Tibial artery (tissue), 4 donors: ENCODE measurements around the gene RANGRF.

Experiments used
- DNase-seq, 2 donors: peaks; one replicate each; pipeline ENCODE4 v3.0.0-alpha.2; 2019
- H3K27ac ChIP-seq, 2 donors: fragments of 200-600 bp; sonication (generic) in 1 of 2; 1 replicate in 1 of 2; 2 replicates in 1 of 2; pipeline ENCODE4 v1.5.1; 2018 to 2019; ENCODE audit warnings: mild to moderate bottlenecking in 1 of 2
- H3K27me3 ChIP-seq, 2 donors: fragments of 200-600 bp; sonication (generic) in 1 of 2; one replicate each; pipeline versions ENCODE4 v1.5.1 to v1.6.0; 2016 to 2019
- H3K36me3 ChIP-seq, 3 donors: fragments of 200-600 bp; sonication (generic) in 2 of 3; one replicate each; pipeline ENCODE4 v1.5.1; 2016 to 2019; ENCODE audit warnings: mild to moderate bottlenecking in 2 of 3
- H3K4me1 ChIP-seq, 4 donors: fragments of 200-600 bp; sonication (generic) in 2 of 4; 1 replicate in 3 of 4; 2 replicates in 1 of 4; pipeline ENCODE4 v1.5.1; 2016 to 2019
- H3K4me3 ChIP-seq, 2 donors: fragments of 200-600 bp; sonication (generic) in 1 of 2; 1 replicate in 1 of 2; 2 replicates in 1 of 2; pipeline ENCODE4 v1.5.1; 2018 to 2019; ENCODE audit warnings: mild to moderate bottlenecking in 2 of 2
- H3K9me3 ChIP-seq, 3 donors: fragments of 200-600 bp; sonication (generic) in 1 of 3; one replicate each; pipeline ENCODE4 v1.5.1; 2016 to 2019
- CTCF ChIP-seq, 2 experiments: fragments of 200-600 bp in 1 of 2; fragments of 450-650 bp in 1 of 2; IDR thresholded peaks; one replicate each; pipeline ENCODE4 v1.5.1; 2017 to 2019; ENCODE audit warnings: antibody characterized with exemption in 2 of 2, mild to moderate bottlenecking in 1 of 2, moderate library complexity in 1 of 2
- intact Hi-C: fragments of 100-400 bp; cut with DNase I; formaldehyde crosslinking; loops from one replicate; pipeline ENCODE4 v1.15.0; 2023; ENCODE audit warnings: low total_unique reads

Gene RANGRF

GRCh38 chr17:8285270-8286181 lies 2.9 kb upstream of the RANGRF start:
- Histone ChIP-seq H3K36me3 (no peaks in the 10 kb centered on the region), H3K27ac (no peak overlapping the region), H3K9me3 (no peaks in the 10 kb centered on the region), H3K27me3 (no peaks in the 10 kb centered on the region), H3K4me3 (no peak overlapping the region), H3K4me1 (peaks cover 0 to 20% (median 11%) of the 10 kb centered on the region in 4 donors)
- intact Hi-C loops = no loop called here
- TF ChIP-seq CTCF (IDR thresholded peaks at IDR 0.05) = no peak
- DNase-seq = no peak

GRCh38 chr17:8287651-8288335 lies 677 bp upstream of the RANGRF start:
- peak overlapping the region; percentile 60 to 78 for H3K4me3 ChIP-seq
- DNase-seq = no peak
- no peaks in the 10 kb centered on the region for H3K36me3 ChIP-seq
- H3K27ac ChIP-seq = peak overlapping the region; percentile 84 to 96
- H3K4me1 ChIP-seq = peaks cover 0 to 20% (median 11%) of the 10 kb centered on the region in 4 donors
- no peaks in the 10 kb centered on the region for H3K9me3 ChIP-seq
- no peaks in the 10 kb centered on the region for H3K27me3 ChIP-seq
- TF ChIP-seq CTCF (IDR thresholded peaks at IDR 0.05) = no peak
- intact Hi-C loops = no loop called here

GRCh38 chr17:8289103-8289397 lies 580 bp downstream of the RANGRF start:
- H3K36me3 ChIP-seq = no peaks in the 10 kb centered on the region
- peaks cover 0 to 20% (median 11%) of the 10 kb centered on the region in 4 donors for H3K4me1 ChIP-seq
- H3K27ac ChIP-seq = peak overlapping the region; percentile 84 to 96
- no peaks in the 10 kb centered on the region for H3K27me3 ChIP-seq
- peak overlapping the region; percentile 60 to 78 for H3K4me3 ChIP-seq
- intact Hi-C loops = no loop called here
- DNase-seq = peak in 1 of 2 donors; percentile 72
- no peak for TF ChIP-seq CTCF (IDR thresholded peaks at IDR 0.05)
- no peaks in the 10 kb centered on the region for H3K9me3 ChIP-seq

- intact Hi-C loops = loop anchor here (5.0 to 10.0 kb wide), 2 partner anchors 43 to 95 kb away; partner anchors contain the start of genes BORCS6, CTC1 and PFAS
- H3K36me3 ChIP-seq = no peaks in the 10 kb centered on the region
- H3K27me3 ChIP-seq = no peaks in the 10 kb centered on the region
- no peak overlapping the region for H3K4me3 ChIP-seq
- no peaks in the 10 kb centered on the region for H3K9me3 ChIP-seq
- H3K27ac ChIP-seq = no peak overlapping the region
- no peak for DNase-seq
- peaks cover 0 to 28% (median 17%) of the 10 kb centered on the region in 4 donors for H3K4me1 ChIP-seq
- no peak for TF ChIP-seq CTCF (IDR thresholded peaks at IDR 0.05)
Measured at GRCh38 chr17:8290043-8290442, 1.6 kb downstream of the RANGRF start.

- H3K27ac ChIP-seq = no peak overlapping the region
- no peak overlapping the region for H3K4me3 ChIP-seq
- H3K4me1 ChIP-seq = peaks cover 0 to 28% (median 16%) of the 10 kb centered on the region in 4 donors
- no peak for DNase-seq
- TF ChIP-seq CTCF (IDR thresholded peaks at IDR 0.05) = no peak
- H3K9me3 ChIP-seq = no peaks in the 10 kb centered on the region
- H3K36me3 ChIP-seq = no peaks in the 10 kb centered on the region
- no peaks in the 10 kb centered on the region for H3K27me3 ChIP-seq
- intact Hi-C loops = loop anchor here (5.0 to 10.0 kb wide), 2 partner anchors 46 to 98 kb away; partner anchors contain the start of genes BORCS6, CTC1 and PFAS
Measured at GRCh38 chr17:8292639-8293395, 4.3 kb downstream of the RANGRF start.
